Fibroblast of lung (primary cell): ENCODE measurements around the gene RUBCNL.

ENCODE experiments used
- CTCF ChIP-seq, 2 donors: IDR thresholded peaks in 1 of 2; conservative IDR thresholded peaks in 1 of 2; 1 replicate in 1 of 2; 2 replicates in 1 of 2; pipeline ENCODE4 v1.5.1; 2011 to 2012; ENCODE audit warnings: low read length in 2 of 2, control low read depth in 1 of 2, inconsistent platforms in 1 of 2, low read depth in 1 of 2, mild to moderate bottlenecking in 1 of 2
- EZH2 ChIP-seq: IDR thresholded peaks from 2 replicates; pipeline ENCODE4 v1.5.1; 2012; ENCODE audit warnings: low read length, control low read depth, mild to moderate bottlenecking; ENCODE audit errors: missing control alignments

- no peak for TF ChIP-seq CTCF (conservative IDR thresholded peaks at IDR 0.05 in 1 of 2, IDR thresholded peaks at IDR 0.05 in 1 of 2; ENCODE audit: low read depth in 1 of 2, low read length in 2 of 2)
- TF ChIP-seq EZH2 = no peak
Measured at GRCh38 chr13:46318986-46319385, 68.1 kb downstream of the RUBCNL start.
